Measurements from ENCODE around the gene NLRX1. TPM values are rescaled to one million over a fixed set of nuclear protein-coding genes. Genes with fewer than 3 reads are reported as not detected.

NLRX1 gene
- total RNA-seq, 6 experiments from 2014 or later, result 8.1 to 13.2 (median 10.9) TPM

- H3K27me3 ChIP-seq, result no peaks in the 10 kb centered on the region
- H3K9me3 ChIP-seq, result no peaks in the 10 kb centered on the region
- H3K27ac ChIP-seq, result peak within 1 kb of the TSS; percentile 74 to 90 (median 79)
- intact Hi-C loops (cut with DNase I), result loop anchor here in 1 of 2 donors (10.0 kb wide), 1 partner anchor 51 kb away; no protein-coding TSS in a partner anchor
- peak within 1 kb of the TSS; percentile 75 to 98 (median 93) for H3K4me3 ChIP-seq
- 1% methylated on average over 26 of the region's 88 CpGs for WGBS (ENCODE audit: insufficient coverage, low coverage, low lambda C conversion rate, missing lambda C conversion rate)
- no peaks in the 10 kb centered on the region for H3K36me3 ChIP-seq
- peaks cover 0 to 10% (median 0%) of the 10 kb centered on the region in 4 donors for H3K4me1 ChIP-seq
- DNase-seq (peak; percentile 94 to 96 (median 95)), ATAC-seq (peak; percentile 95 to 97 (median 96))
- peak; percentile 71 for TF ChIP-seq POLR2A (IDR thresholded peaks at IDR 0.05)
- peak; percentile 75 to 95 (median 85) for TF ChIP-seq CTCF (IDR thresholded peaks at IDR 0.05)
These were observed 37.3 kb downstream of the NLRX1 start, which contains the start of gene CBL for GRCh38 chr11:119205574-119206510. TSS of gene CBL (plus strand) at chr11:119206339. CDS start at chr11:119206418, 79 bp downstream.

- peak overlapping the region; percentile 75 to 98 (median 93) for H3K4me3 ChIP-seq
- H3K9me3 ChIP-seq, result no peaks in the 10 kb centered on the region
- ATAC-seq (peak; percentile 19 to 33 (median 32)), DNase-seq (peak; percentile 70 to 76 (median 73))
- H3K36me3 ChIP-seq, result no peaks in the 10 kb centered on the region
- intact Hi-C loops (cut with DNase I), result loop anchor here in 1 of 2 donors (10.0 kb wide), 1 partner anchor 52 kb away; no protein-coding TSS in a partner anchor
- WGBS (ENCODE audit: insufficient coverage, low coverage, low lambda C conversion rate, missing lambda C conversion rate), result 1% methylated on average over 38 of the region's 41 CpGs
- no peaks in the 10 kb centered on the region for H3K27me3 ChIP-seq
- TF ChIP-seq CTCF (IDR thresholded peaks at IDR 0.05) (no peak), POLR2A (IDR thresholded peaks at IDR 0.05) (peak; percentile 11)
- H3K4me1 ChIP-seq, result peaks cover 0 to 10% (median 0%) of the 10 kb centered on the region in 4 donors
- H3K27ac ChIP-seq, result peak overlapping the region; percentile 74 to 90 (median 79)
These were observed 38.2 kb downstream of the NLRX1 start for GRCh38 chr11:119206511-119207414.

GRCh38 chr11:119207415-119207960 lies 39.0 kb downstream of the NLRX1 start:
- Histone ChIP-seq H3K4me1 (peaks cover 0 to 10% (median 0%) of the 10 kb centered on the region in 4 donors), H3K27me3 (no peaks in the 10 kb centered on the region), H3K36me3 (no peaks in the 10 kb centered on the region), H3K27ac (peak overlapping the region in 2 of 3 donors; percentile 11 to 20), H3K4me3 (peak overlapping the region; percentile 75 to 98 (median 93)), H3K9me3 (no peaks in the 10 kb centered on the region)
- ATAC-seq, result no peak
- DNase-seq, result no peak
- intact Hi-C loops (cut with DNase I), result loop anchor here in 1 of 2 donors (10.0 kb wide), 1 partner anchor 53 kb away; no protein-coding TSS in a partner anchor
- WGBS (ENCODE audit: insufficient coverage, low coverage, low lambda C conversion rate, missing lambda C conversion rate), result 34% methylated on average over 11 of the region's 11 CpGs
- TF ChIP-seq POLR2A (IDR thresholded peaks at IDR 0.05) (no peak), CTCF (IDR thresholded peaks at IDR 0.05) (no peak)

GRCh38 chr11:119209186-119209585 lies 40.7 kb downstream of the NLRX1 start:
- Histone ChIP-seq H3K36me3 (no peaks in the 10 kb centered on the region), H3K4me1 (peaks cover 0 to 10% (median 0%) of the 10 kb centered on the region in 4 donors), H3K27ac (no peak overlapping the region), H3K27me3 (no peaks in the 10 kb centered on the region), H3K9me3 (no peaks in the 10 kb centered on the region), H3K4me3 (no peak overlapping the region)
- WGBS (ENCODE audit: insufficient coverage, low coverage, low lambda C conversion rate, missing lambda C conversion rate), result 93% methylated on average over 3 of the region's 7 CpGs
- ATAC-seq, result no peak
- intact Hi-C loops (cut with DNase I), result loop anchor here in 1 of 2 donors (10.0 kb wide), 1 partner anchor 54 kb away; no protein-coding TSS in a partner anchor
- TF ChIP-seq POLR2A (IDR thresholded peaks at IDR 0.05) (no peak), CTCF (IDR thresholded peaks at IDR 0.05) (no peak)
- DNase-seq, result no peak

Data from right lobe of liver (tissue), 6 donors.